Upper lobe of left lung (tissue), 6 donors: ENCODE measurements around the gene STAT5B. TPM values are rescaled to one million over a fixed set of nuclear protein-coding genes. Genes with fewer than 3 reads are reported as not detected.

Experiments
- ATAC-seq, 2 donors: fragments of 200-7000 bp; cut with Tn5 transposase; one replicate each; pipeline ENCODE4 v1.9.1; 2022; ENCODE audit warnings: mild to moderate bottlenecking in 2 of 2, moderate library complexity in 2 of 2; ENCODE audit not compliant: low FRiP score in 2 of 2
- DNase-seq, 2 donors: peaks; one replicate each; pipeline ENCODE4 v3.0.0-alpha.2; 2019 to 2020
- H3K27ac ChIP-seq, 4 donors: fragments of 200-600 bp; sonication (generic); one replicate each; pipeline ENCODE4 v1.5.1; 2016 to 2019
- H3K27me3 ChIP-seq, 4 donors: fragments of 200-600 bp; sonication (generic); one replicate each; pipeline ENCODE4 v1.5.1; 2017 to 2019
- H3K36me3 ChIP-seq, 4 donors: fragments of 200-600 bp; sonication (generic); one replicate each; pipeline ENCODE4 v1.5.1; 2016 to 2019
- H3K4me1 ChIP-seq, 4 donors: fragments of 200-600 bp; sonication (generic); one replicate each; pipeline ENCODE4 v1.5.1; 2018 to 2019
- H3K4me3 ChIP-seq, 4 donors: fragments of 200-600 bp; sonication (generic); one replicate each; pipeline ENCODE4 v1.5.1; 2017 to 2019; ENCODE audit warnings: mild to moderate bottlenecking in 2 of 4, moderate library complexity in 1 of 4
- H3K9me3 ChIP-seq, 4 donors: fragments of 200-600 bp; sonication (generic); one replicate each; pipeline ENCODE4 v1.5.1; 2018 to 2019
- CTCF ChIP-seq, 6 experiments: fragments of 450-650 bp in 4 of 6; fragments of 200-600 bp in 2 of 6; sonication (generic) in 2 of 6; IDR thresholded peaks; one replicate each; pipeline ENCODE4 v1.5.1; 2016 to 2019; ENCODE audit warnings: antibody characterized with exemption in 6 of 6
- EP300 ChIP-seq, 4 donors: sonication (generic); formaldehyde crosslinking; IDR thresholded peaks; one replicate each; pipeline ENCODE4 v1.5.1; 2017; ENCODE audit warnings: antibody characterized with exemption in 4 of 4, control low read depth in 2 of 4
- POLR2A ChIP-seq, 4 donors: fragments of 450-650 bp; IDR thresholded peaks; one replicate each; pipeline ENCODE4 v1.5.1; 2016 to 2017; ENCODE audit warnings: antibody characterized with exemption in 4 of 4, mild to moderate bottlenecking in 2 of 4
- POLR2AphosphoS5 ChIP-seq, 2 donors: sonication (generic); formaldehyde crosslinking; IDR thresholded peaks; one replicate each; pipeline ENCODE4 v1.5.1; 2017; ENCODE audit warnings: antibody characterized with exemption in 2 of 2
- WGBS, 2 donors: methylation state at CpG; one replicate each; pipeline ENCODE4 v1.1.5; 2017 to 2018; 5-methylcytosine and 5-hydroxymethylcytosine counted together
- total RNA-seq, 6 donors: library from RNA; depleted of rRNA in 4 of 6; stranded (reverse); fragments of >200 nt in 4 of 6; gene quantifications; one replicate each; pipeline versions ENCODE4 v1.1.0 to v1.2.1, GENCODE V29; 2016 to 2021
- donor health status: DM: no; HTN: no; CAD: no; lungs with moderate emphysema.
- donor health status: DM: no; HTN: yes; CAD: no; lungs with severe emphysema.

Gene STAT5B
- total RNA-seq, 6 donors from 2014 or later: 48.6 to 115 (median 66.3) TPM

- Histone ChIP-seq H3K4me3 (no peak overlapping the region), H3K36me3 (peaks cover 4 to 91% (median 51%) of the 10 kb centered on the region in 4 donors), H3K27ac (no peak overlapping the region), H3K27me3 (no peaks in the 10 kb centered on the region), H3K9me3 (no peaks in the 10 kb centered on the region), H3K4me1 (no peaks in the 10 kb centered on the region)
- 96 to 100% methylated on average over 2 of the region's 2 CpGs for WGBS, 2 donors
- DNase-seq: no peak
- no peak for ATAC-seq
- no peak for TF ChIP-seq EP300 (IDR thresholded peaks at IDR 0.05)
- no peak for TF ChIP-seq CTCF (IDR thresholded peaks at IDR 0.05)
- no peak for TF ChIP-seq POLR2AphosphoS5 (IDR thresholded peaks at IDR 0.05)
- no peak for TF ChIP-seq POLR2A (IDR thresholded peaks at IDR 0.05)
Measured at GRCh38 chr17:42203354-42203753, 72.8 kb downstream of the STAT5B start.

- no peak overlapping the region for H3K27ac ChIP-seq
Measured at GRCh38 chr17:42202696-42203095, 73.5 kb downstream of the STAT5B start.

DNA sequence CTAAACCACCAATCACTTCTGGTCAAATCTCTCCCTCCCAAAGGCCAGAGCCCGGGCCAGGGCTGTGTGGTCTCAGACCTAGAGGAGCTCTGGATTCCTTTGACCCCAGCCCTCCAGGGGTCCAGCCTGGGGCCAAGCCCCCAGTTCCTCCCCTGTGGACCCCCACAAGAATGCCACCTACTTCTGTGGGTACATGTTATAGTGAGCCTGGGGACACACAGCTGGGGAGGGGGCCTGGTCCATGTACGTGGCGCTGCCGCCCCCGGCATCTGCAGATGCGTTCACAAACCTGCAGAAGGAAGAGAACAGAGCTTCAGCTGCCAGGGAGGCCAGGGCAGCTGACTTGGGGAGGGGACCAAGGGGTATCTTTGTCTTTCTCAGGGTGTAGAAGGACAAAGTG is 74.0 kb downstream of the STAT5B start:
- Histone ChIP-seq H3K27ac (no peak overlapping the region), H3K4me1 (no peaks in the 10 kb centered on the region), H3K36me3 (peaks cover 4 to 79% (median 42%) of the 10 kb centered on the region in 4 donors), H3K4me3 (no peak overlapping the region), H3K9me3 (no peaks in the 10 kb centered on the region), H3K27me3 (no peaks in the 10 kb centered on the region)
- ATAC-seq: no peak
- no peak for DNase-seq
- WGBS, 2 donors: 86 to 95% methylated on average over 1 to 6 of the region's 6 CpGs
- TF ChIP-seq CTCF (IDR thresholded peaks at IDR 0.05): no peak

More at GRCh38 chr17:42202696-42203095, 73.5 kb downstream of the STAT5B start:
- no peak for TF ChIP-seq EP300 (IDR thresholded peaks at IDR 0.05)
- TF ChIP-seq POLR2AphosphoS5 (IDR thresholded peaks at IDR 0.05): no peak
- no peak for TF ChIP-seq CTCF (IDR thresholded peaks at IDR 0.05)
- no peak for TF ChIP-seq POLR2A (IDR thresholded peaks at IDR 0.05)
- Histone ChIP-seq H3K27me3 (no peaks in the 10 kb centered on the region), H3K4me1 (no peaks in the 10 kb centered on the region), H3K36me3 (peaks cover 4 to 84% (median 48%) of the 10 kb centered on the region in 4 donors), H3K9me3 (no peaks in the 10 kb centered on the region), H3K4me3 (no peak overlapping the region)
- DNase-seq: no peak
- 96 to 98% methylated on average over 5 of the region's 5 CpGs for WGBS, 2 donors
- ATAC-seq: no peak

GRCh38 chr17:42201458-42201772 is 74.8 kb downstream of the STAT5B start:
- 90% methylated on average over 10 of the region's 10 CpGs for WGBS, 2 donors

More at GRCh38 chr17:42201458-42201772, 74.8 kb downstream of the STAT5B start:
- Histone ChIP-seq H3K4me1 (no peaks in the 10 kb centered on the region), H3K27ac (no peak overlapping the region), H3K4me3 (no peak overlapping the region), H3K36me3 (peaks cover 1 to 71% (median 38%) of the 10 kb centered on the region in 4 donors), H3K27me3 (no peaks in the 10 kb centered on the region), H3K9me3 (no peaks in the 10 kb centered on the region)
- no peak for ATAC-seq
- TF ChIP-seq EP300 (IDR thresholded peaks at IDR 0.05) (no peak), POLR2AphosphoS5 (IDR thresholded peaks at IDR 0.05) (no peak), POLR2A (IDR thresholded peaks at IDR 0.05) (no peak), CTCF (IDR thresholded peaks at IDR 0.05) (no peak)
- DNase-seq: no peak
